Measurements from ENCODE around the gene VAMP8. TPM values are rescaled to one million over a fixed set of nuclear protein-coding genes. Genes with fewer than 3 reads are reported as not detected.

VAMP8 gene
- total and polyA plus RNA-seq, 2 donors (not counting 3 experiments of a cell fraction or from before 2014, with no cell fraction given): 39.0 to 68.7 TPM

GRCh38 chr2:85537600-85538506 is 39.5 kb upstream of the VAMP8 start:
- Histone ChIP-seq H3K9ac (replicated peaks; ENCODE audit: extremely low read depth, insufficient read depth, low read length) (peak overlapping the region; percentile 100), H3K36me3 (ENCODE audit: control insufficient read depth in 2 of 2, extremely low read depth in 1 of 2, insufficient read depth in 2 of 2, low read length in 2 of 2) (peaks cover 14 to 19% of the 10 kb centered on the region in 2 experiments), H3K4me3 (replicated peaks in 1 of 3; ENCODE audit: insufficient read depth in 1 of 3, low read depth in 1 of 3, low read length in 3 of 3) (peak overlapping the region; percentile 31 to 84 (median 73)), H3K79me2 (ENCODE audit: control insufficient read depth, insufficient read depth, low read length) (peaks cover 46% of the 10 kb centered on the region), H3K4me2 (ENCODE audit: insufficient read depth, low read length) (peak overlapping the region; percentile 92), H3K27me3 (ENCODE audit: control insufficient read depth in 2 of 2, insufficient read depth in 2 of 2, low read length in 2 of 2) (no peaks in the 10 kb centered on the region), H2AFZ (ENCODE audit: low read depth, low read length) (peak overlapping the region; percentile 77), H4K20me1 (replicated peaks; ENCODE audit: control insufficient read depth, extremely low read depth, insufficient read depth, low read length) (peaks cover 4% of the 10 kb centered on the region), H3K27ac (ENCODE audit: insufficient read depth, low read depth, low read length) (peak overlapping the region; percentile 94), H3K4me1 (ENCODE audit: control insufficient read depth, extremely low read depth, insufficient read depth, low read length) (peaks cover 42% of the 10 kb centered on the region), H3K9me3 (replicated peaks; ENCODE audit: control insufficient read depth, insufficient read depth, low read length) (no peaks in the 10 kb centered on the region), H3K9me1 (replicated peaks; ENCODE audit: control insufficient read depth, extremely low read depth, insufficient read depth, low read length) (no peaks in the 10 kb centered on the region)
- DNase-seq (ENCODE audit: low read depth, low spot score) (peak; percentile 68), FAIRE-seq (peak; percentile 78)
- dilution Hi-C loops (cut with MboI; ENCODE audit: extremely low pct_ligation_motif_present, low sequenced_read_pairs): no loop called here
- ChIA-PET CTCF (interaction anchor here (0.8 to 5.1 kb wide), 18 partner anchors 9 to 118 kb away, joined by 3 to 63 read pairs (median 5); partner anchors contain the start of genes SH2D6 and TMEM150A), POLR2A (interaction anchor here (0.7 to 4.5 kb wide), 20 partner anchors 9 to 210 kb away, joined by 3 to 73 read pairs (median 8); partner anchors contain the start of genes ELMOD3, RETSAT, SH2D6 and TGOLN2)
- TF ChIP-seq POLR2AphosphoS5 (IDR thresholded peaks at IDR 0.05; ENCODE audit: insufficient read depth, low read depth, low read length) (peak; percentile 37), MYC (IDR thresholded peaks at IDR 0.05; ENCODE audit: low read depth, low read length) (no peak)
- intact Hi-C loops (cut with micrococcal nuclease): loop anchor here (1.0 to 5.0 kb wide), 5 partner anchors 33 to 234 kb away; partner anchors contain the start of gene TGOLN2
- TSS peak; percentile 88 for BruUV-seq (replicated peaks)

GRCh38 chr2:85538507-85539360 is 38.7 kb upstream of the VAMP8 start, which contains the start of gene MAT2A:
TSS of gene MAT2A (plus strand) at chr2:85539168. CDS start at chr2:85539288, 120 bp downstream.
- no peaks in the 10 kb centered on the region for H3K9me1 ChIP-seq (replicated peaks; ENCODE audit: control insufficient read depth, extremely low read depth, insufficient read depth, low read length)
- H3K27me3 ChIP-seq (ENCODE audit: control insufficient read depth in 2 of 2, insufficient read depth in 2 of 2, low read length in 2 of 2): no peaks in the 10 kb centered on the region
- peak within 1 kb of the TSS; percentile 97 for H3K4me2 ChIP-seq (ENCODE audit: insufficient read depth, low read length)
- FAIRE-seq (peak; percentile 78), DNase-seq (ENCODE audit: low read depth, low spot score) (peak; percentile 93)
- CTCF ChIA-PET: interaction anchor here (0.8 to 5.1 kb wide), 23 partner anchors 9 to 192 kb away, joined by 3 to 63 read pairs (median 5); partner anchors contain the start of genes SH2D6 and TMEM150A
- peaks cover 42% of the 10 kb centered on the region for H3K4me1 ChIP-seq (ENCODE audit: control insufficient read depth, extremely low read depth, insufficient read depth, low read length)
- H3K36me3 ChIP-seq (ENCODE audit: control insufficient read depth in 2 of 2, extremely low read depth in 1 of 2, insufficient read depth in 2 of 2, low read length in 2 of 2): peaks cover 17 to 20% of the 10 kb centered on the region in 2 experiments
- intact Hi-C loops (cut with micrococcal nuclease): loop anchor here (1.0 to 5.0 kb wide), 7 partner anchors 23 to 234 kb away; partner anchors contain the start of genes GGCX and TGOLN2
- peak within 1 kb of the TSS; percentile 100 for H3K9ac ChIP-seq (replicated peaks; ENCODE audit: extremely low read depth, insufficient read depth, low read length)
- dilution Hi-C loops (cut with MboI; ENCODE audit: extremely low pct_ligation_motif_present, low sequenced_read_pairs): no loop called here
- TF ChIP-seq MAX (IDR thresholded peaks at IDR 0.05; ENCODE audit: insufficient read depth, insufficient read length) (peak; percentile 23), GATA2 (IDR thresholded peaks at IDR 0.05; ENCODE audit: insufficient read depth, insufficient read length, low read depth, low read length) (no peak), POLR2A (IDR thresholded peaks at IDR 0.05; ENCODE audit: low read depth, low read length) (peak; percentile 100), POLR2AphosphoS5 (IDR thresholded peaks at IDR 0.05; ENCODE audit: insufficient read depth, low read depth, low read length) (peak; percentile 100), MYC (IDR thresholded peaks at IDR 0.05; ENCODE audit: low read depth, low read length) (peak; percentile 93), JUN (IDR thresholded peaks at IDR 0.05; ENCODE audit: borderline replicate concordance, insufficient read depth, insufficient read length, low read depth) (no peak), FOS (IDR thresholded peaks at IDR 0.05; ENCODE audit: borderline replicate concordance, insufficient read depth, low read length) (peak; percentile 12), EZH2 (IDR thresholded peaks at IDR 0.05; ENCODE audit: borderline replicate concordance, low read depth, low read length, severe bottlenecking) (no peak)
- TF ChIP-seq, protein P1, sequence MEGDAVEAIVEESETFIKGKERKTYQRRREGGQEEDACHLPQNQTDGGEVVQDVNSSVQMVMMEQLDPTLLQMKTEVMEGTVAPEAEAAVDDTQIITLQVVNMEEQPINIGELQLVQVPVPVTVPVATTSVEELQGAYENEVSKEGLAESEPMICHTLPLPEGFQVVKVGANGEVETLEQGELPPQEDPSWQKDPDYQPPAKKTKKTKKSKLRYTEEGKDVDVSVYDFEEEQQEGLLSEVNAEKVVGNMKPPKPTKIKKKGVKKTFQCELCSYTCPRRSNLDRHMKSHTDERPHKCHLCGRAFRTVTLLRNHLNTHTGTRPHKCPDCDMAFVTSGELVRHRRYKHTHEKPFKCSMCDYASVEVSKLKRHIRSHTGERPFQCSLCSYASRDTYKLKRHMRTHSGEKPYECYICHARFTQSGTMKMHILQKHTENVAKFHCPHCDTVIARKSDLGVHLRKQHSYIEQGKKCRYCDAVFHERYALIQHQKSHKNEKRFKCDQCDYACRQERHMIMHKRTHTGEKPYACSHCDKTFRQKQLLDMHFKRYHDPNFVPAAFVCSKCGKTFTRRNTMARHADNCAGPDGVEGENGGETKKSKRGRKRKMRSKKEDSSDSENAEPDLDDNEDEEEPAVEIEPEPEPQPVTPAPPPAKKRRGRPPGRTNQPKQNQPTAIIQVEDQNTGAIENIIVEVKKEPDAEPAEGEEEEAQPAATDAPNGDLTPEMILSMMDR (IDR thresholded peaks at IDR 0.05; ENCODE audit: extremely low read depth in 1 of 2, insufficient read depth in 1 of 2, low read depth in 1 of 2, low read length in 2 of 2): peak; percentile 74 to 86
- peak within 1 kb of the TSS; percentile 84 to 96 (median 84) for H3K4me3 ChIP-seq (replicated peaks in 1 of 3; ENCODE audit: insufficient read depth in 1 of 3, low read depth in 1 of 3, low read length in 3 of 3)
- no TSS peak for BruUV-seq (replicated peaks)
- no peaks in the 10 kb centered on the region for H3K9me3 ChIP-seq (replicated peaks; ENCODE audit: control insufficient read depth, insufficient read depth, low read length)
- H4K20me1 ChIP-seq (replicated peaks; ENCODE audit: control insufficient read depth, extremely low read depth, insufficient read depth, low read length): peaks cover 4% of the 10 kb centered on the region
- POLR2A ChIA-PET: interaction anchor here (0.6 to 4.5 kb wide), 40 partner anchors 9 to 211 kb away, joined by 3 to 73 read pairs (median 5); partner anchors contain the start of genes ELMOD3, GGCX, RETSAT and RNF181
- peak within 1 kb of the TSS; percentile 94 for H3K27ac ChIP-seq (ENCODE audit: insufficient read depth, low read depth, low read length)
- peaks cover 51% of the 10 kb centered on the region for H3K79me2 ChIP-seq (ENCODE audit: control insufficient read depth, insufficient read depth, low read length)
- H2AFZ ChIP-seq (ENCODE audit: low read depth, low read length): peak within 1 kb of the TSS; percentile 77

All from endothelial cell of umbilical vein (primary cell).